AG04450 (cell line): ENCODE data around the gene TRMT61B. TPM values are rescaled to one million over a fixed set of nuclear protein-coding genes. Genes with fewer than 3 reads are reported as not detected.

ENCODE experiments used
- CTCF ChIA-PET: fragments of 300-600, 350-600 bp; formaldehyde crosslinking; extraction: SDS; loops from one replicate; lab custom pipeline; 2022; ENCODE audit warnings: antibody characterized with exemption, inconsistent platforms; lab: Charles Lee
- POLR2A ChIA-PET: fragments of 350-600 bp; formaldehyde crosslinking; extraction: SDS; loops from one replicate; lab custom pipeline; 2021; ENCODE audit warnings: antibody characterized with exemption, inconsistent platforms; lab: Yijun Ruan, JAX
- DNase-seq: peaks from one replicate; pipeline ENCODE4 v3.0.0-alpha.2; 2011; ENCODE audit warnings: low read depth, low spot score
- H3K27ac ChIP-seq: one replicate; pipeline ENCODE4 v1.5.1; 2012; ENCODE audit warnings: low read depth, low read length, control low read depth
- H3K27me3 ChIP-seq: one replicate; pipeline ENCODE4 v1.6.0; 2012; ENCODE audit warnings: low read length; ENCODE audit not compliant: control insufficient read depth, insufficient read depth
- H3K4me3 ChIP-seq: 2 replicates; pipeline ENCODE4 v1.5.1; 2011; ENCODE audit warnings: mild to moderate bottlenecking, low read depth, low read length, control low read depth
- H3K9me3 ChIP-seq: 2 replicates; pipeline ENCODE4 v1.5.1; 2012; ENCODE audit warnings: low read length; ENCODE audit not compliant: control insufficient read depth, insufficient read depth
- CTCF ChIP-seq: IDR thresholded peaks from 2 replicates; pipeline ENCODE4 v1.5.1; 2011; ENCODE audit warnings: low read depth, low read length, control low read depth, inconsistent platforms
- polyA plus RNA-seq: library from polyadenylated mRNA; depleted of rRNA; stranded (reverse); fragments of >200 nt; gene quantifications from 2 replicates; pipeline ENCODE4 v1.2.3, GENCODE V29; 2011

Gene TRMT61B
- polyA plus RNA-seq, 1 experiment: 16.8 TPM

- CTCF ChIA-PET: no interaction called here
- no peak for DNase-seq
- no peak for TF ChIP-seq CTCF
- H3K4me3 ChIP-seq: no peak overlapping the region
- no peaks in the 10 kb centered on the region for H3K9me3 ChIP-seq
- no peak overlapping the region for H3K27ac ChIP-seq
- no peaks in the 10 kb centered on the region for H3K27me3 ChIP-seq
- POLR2A ChIA-PET: no interaction called here
Measured at GRCh38 chr2:28906821-28907220, 36.7 kb upstream of the TRMT61B start.

DNA sequence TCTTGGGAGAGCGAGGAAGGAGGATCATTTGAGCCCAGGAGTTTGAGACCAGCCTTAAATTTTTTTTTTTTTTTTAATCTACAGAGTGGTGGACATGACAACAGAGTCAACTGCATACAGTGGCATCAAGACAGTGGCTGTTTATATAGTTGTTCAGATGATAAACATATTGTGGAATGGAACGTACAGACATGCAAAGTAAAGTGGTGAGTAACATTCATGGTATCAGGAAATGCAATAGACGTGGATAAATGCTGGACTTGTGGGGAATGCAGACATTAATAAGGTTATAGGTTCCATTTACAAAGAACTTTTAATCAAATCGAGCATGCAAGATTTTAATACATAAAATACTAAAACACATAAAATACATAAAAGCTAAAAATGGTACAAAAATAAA is 36.3 kb upstream of the TRMT61B start:
- H3K27me3 ChIP-seq: no peaks in the 10 kb centered on the region
- H3K4me3 ChIP-seq: no peak overlapping the region
- no peaks in the 10 kb centered on the region for H3K9me3 ChIP-seq
- no peak for TF ChIP-seq CTCF
- CTCF ChIA-PET: no interaction called here
- no peak for DNase-seq
- POLR2A ChIA-PET: no interaction called here
- no peak overlapping the region for H3K27ac ChIP-seq

- no peak overlapping the region for H3K27ac ChIP-seq
- ChIA-PET CTCF (interaction anchor here (1.0 kb wide), 1 partner anchor 20 kb away, joined by 3 read pairs; no protein-coding TSS in a partner anchor), POLR2A (no interaction called here)
- no peaks in the 10 kb centered on the region for H3K27me3 ChIP-seq
- H3K4me3 ChIP-seq: no peak overlapping the region
- no peaks in the 10 kb centered on the region for H3K9me3 ChIP-seq
- DNase-seq: no peak
- no peak for TF ChIP-seq CTCF
Measured at GRCh38 chr2:28905533-28905932, 35.4 kb upstream of the TRMT61B start.

GRCh38 chr2:28904802-28905457 is 34.8 kb upstream of the TRMT61B start:
- Histone ChIP-seq H3K9me3 (no peaks in the 10 kb centered on the region), H3K4me3 (no peak overlapping the region), H3K27ac (no peak overlapping the region), H3K27me3 (no peaks in the 10 kb centered on the region)
- POLR2A ChIA-PET: interaction anchor here (1.0 kb wide), 1 partner anchor 10 kb away, joined by 6 read pairs; the partner anchor contains the start of gene WDR43
- no peak for DNase-seq
- no peak for TF ChIP-seq CTCF
- CTCF ChIA-PET: interaction anchor here (1.0 to 1.3 kb wide), 2 partner anchors 21 to 84 kb away, joined by 3 to 4 read pairs; no protein-coding TSS in a partner anchor

GRCh38 chr2:28904295-28904694 is 34.2 kb upstream of the TRMT61B start:
- no peak for DNase-seq
- H3K27ac ChIP-seq: no peak overlapping the region
- TF ChIP-seq CTCF: no peak
- CTCF ChIA-PET: interaction anchor here (1.3 kb wide), 1 partner anchor 84 kb away, joined by 4 read pairs; no protein-coding TSS in a partner anchor
- no peaks in the 10 kb centered on the region for H3K27me3 ChIP-seq
- no peaks in the 10 kb centered on the region for H3K9me3 ChIP-seq
- POLR2A ChIA-PET: interaction anchor here (1.0 kb wide), 1 partner anchor 9 kb away, joined by 6 read pairs; the partner anchor contains the start of gene WDR43
- H3K4me3 ChIP-seq: no peak overlapping the region
